ENCODE results near the gene COBL.

Gene COBL

DNA sequence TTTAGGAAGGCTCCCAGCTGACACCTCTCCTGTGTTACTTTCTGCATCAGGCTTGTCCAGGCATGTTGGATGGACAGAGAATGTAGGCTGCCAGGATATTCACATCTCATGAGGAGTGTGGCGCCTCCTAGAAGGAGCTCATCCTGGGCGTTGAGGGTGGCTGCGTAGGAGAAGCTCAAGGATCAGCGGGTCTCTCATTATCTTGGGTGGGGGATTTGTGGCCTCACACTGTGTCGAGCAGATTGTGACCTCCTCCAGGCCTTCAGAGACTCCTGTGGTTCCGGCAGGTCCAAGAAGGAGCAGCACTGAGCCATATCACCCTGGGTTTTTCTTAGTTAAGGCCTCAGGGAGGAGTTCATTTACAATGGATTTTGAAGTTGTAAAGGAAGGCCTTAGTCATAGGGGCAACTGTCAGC, 8.7 kb upstream of the COBL start:
- DNase-seq, result no peak

GRCh38 chr7:51324206-51324898, 7.7 kb upstream of the COBL start:
- no peak for DNase-seq

- DNase-seq, result peak; percentile 49
Observed at GRCh38 chr7:51321961-51322515, 5.4 kb upstream of the COBL start.

GRCh38 chr7:51318886-51319579, 2.4 kb upstream of the COBL start:
- peak; percentile 53 for DNase-seq

DNA sequence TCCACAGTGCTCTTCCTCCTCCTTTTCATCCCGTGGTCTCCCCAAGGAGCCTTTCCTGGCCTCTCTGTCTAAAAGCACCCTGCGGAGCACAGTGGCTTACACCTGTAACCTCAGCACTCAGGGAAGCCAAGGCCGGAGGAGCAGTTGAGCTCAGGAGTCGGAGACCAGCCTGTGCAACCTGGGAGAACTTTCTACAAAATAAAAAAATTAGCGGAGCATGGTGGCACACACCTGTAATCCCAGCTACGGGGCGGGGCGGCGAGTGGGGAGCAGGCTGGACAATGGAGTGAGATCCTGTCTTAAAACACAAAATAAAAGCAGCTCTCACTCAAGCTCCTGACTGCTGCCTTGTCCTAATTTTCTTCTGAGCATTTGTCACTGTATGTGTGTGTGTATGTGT, 1.4 kb upstream of the COBL start:
- DNase-seq, result no peak

GRCh38 chr7:51317582-51317910, 937 bp upstream of the COBL start:
- no peak for DNase-seq

DNA sequence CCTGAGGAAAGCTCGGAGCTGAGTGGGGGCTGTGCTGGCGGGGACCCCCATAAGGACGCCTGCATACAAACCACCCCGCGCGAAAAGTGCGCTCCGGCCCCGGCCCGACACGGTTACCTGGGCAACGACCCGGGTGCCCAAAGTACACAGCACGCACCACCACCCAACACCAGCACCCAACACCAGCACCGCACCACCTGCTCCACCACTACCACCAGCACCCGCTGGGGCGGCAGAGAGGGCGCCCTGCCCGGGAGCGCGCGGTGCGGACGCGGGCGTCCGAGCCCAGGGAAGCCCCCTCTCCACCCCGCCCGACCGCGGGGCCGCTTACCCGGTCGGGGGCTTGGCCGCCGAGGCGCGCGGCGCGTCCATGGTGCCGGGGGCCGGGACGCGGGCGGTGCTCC, 345 bp downstream of the COBL start:
- DNase-seq, result peak; percentile 59

DNA sequence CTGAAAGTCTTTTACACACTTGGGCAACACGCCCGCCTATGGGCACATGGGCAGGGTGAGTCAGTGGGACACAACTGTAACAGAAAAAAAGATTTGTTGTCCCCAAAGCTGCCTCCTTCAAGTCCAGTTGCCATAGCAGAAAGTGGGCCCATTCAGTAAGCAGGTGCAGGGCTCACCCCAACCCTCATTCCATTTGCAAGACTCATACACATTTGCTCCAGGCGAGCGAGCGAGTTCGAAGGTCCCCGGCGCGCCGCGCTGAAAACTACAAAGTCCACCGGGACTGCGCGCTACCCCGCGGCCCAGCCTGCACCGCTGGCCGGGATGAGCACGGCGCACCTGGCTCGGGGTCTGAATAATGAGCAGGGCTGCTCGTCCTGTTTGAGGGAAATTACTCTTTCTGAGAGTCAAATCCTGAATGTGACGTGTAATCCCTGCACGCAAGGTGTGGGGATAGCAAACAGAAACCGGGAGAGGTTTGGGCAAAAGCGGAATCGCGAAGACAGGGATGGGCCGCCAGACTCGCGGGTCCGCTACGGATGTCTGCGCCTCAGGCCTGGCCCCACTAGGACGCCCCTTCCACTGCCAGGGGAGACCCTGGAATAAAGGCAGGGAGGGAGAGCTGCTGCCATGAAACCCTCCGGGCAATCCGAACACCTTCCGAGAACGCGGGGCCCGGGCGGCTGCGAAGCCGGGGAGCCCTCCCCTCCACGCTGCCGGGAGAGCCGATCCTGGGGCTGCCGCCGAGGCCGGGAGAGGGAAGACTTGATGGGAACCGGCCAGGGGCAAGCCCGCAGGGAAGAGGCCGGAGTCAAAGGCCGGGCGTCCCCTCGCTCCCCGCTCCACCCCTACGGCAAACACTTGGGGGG, 982 bp downstream of the COBL start:
- DNase-seq, result no peak

GRCh38 chr7:51314726-51315125, 1.9 kb downstream of the COBL start:
- DNase-seq, result no peak

GRCh38 chr7:51313738-51314425, 2.7 kb downstream of the COBL start:
- DNase-seq, result no peak

GRCh38 chr7:51312951-51313737, 3.5 kb downstream of the COBL start:
- DNase-seq, result no peak

DNA sequence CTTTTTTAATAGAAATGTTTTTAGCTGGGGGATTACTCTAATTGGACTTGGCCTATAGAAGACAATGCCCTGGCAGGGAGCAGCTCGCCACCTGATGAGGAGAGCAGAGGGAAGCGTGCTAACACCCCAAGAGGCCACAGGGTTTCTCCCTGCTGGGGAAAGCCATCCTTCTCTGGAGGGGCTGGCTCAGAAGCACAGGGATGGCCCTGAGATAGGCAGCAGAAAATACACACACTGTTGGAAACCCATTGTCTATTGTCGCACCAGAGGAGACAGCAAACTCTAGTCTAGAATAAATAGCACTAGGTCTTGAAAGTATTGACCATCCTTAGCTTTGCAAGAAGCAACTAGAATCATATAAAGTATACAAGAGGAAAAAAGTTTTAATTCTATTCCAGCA, 5.4 kb downstream of the COBL start:
- DNase-seq, result no peak

DNA sequence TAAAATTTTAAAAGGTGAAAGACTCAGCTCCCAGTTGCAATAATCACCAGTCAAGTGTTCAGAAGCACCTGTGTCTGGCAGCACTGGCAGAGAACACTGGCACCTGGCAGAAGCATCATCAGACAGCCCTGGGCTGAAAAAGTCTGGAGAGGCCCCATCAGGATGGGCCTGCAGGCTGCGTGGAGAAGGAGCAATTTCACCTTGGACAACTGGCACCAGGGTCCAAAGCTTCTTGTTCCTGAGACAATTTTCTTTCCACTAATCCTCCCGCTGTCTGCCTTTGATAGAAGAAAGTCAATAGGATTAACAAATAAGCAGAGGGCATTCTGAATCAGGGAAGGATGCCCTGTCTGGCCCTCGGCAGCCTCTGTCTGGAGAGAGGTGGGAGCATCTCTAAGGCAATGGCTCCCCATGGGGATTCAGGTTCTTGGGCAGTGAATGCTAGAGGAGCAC, 6.5 kb downstream of the COBL start:
- DNase-seq, result peak; percentile 29

GRCh38 chr7:51309361-51310130, 7.1 kb downstream of the COBL start:
- no peak for DNase-seq

DNA sequence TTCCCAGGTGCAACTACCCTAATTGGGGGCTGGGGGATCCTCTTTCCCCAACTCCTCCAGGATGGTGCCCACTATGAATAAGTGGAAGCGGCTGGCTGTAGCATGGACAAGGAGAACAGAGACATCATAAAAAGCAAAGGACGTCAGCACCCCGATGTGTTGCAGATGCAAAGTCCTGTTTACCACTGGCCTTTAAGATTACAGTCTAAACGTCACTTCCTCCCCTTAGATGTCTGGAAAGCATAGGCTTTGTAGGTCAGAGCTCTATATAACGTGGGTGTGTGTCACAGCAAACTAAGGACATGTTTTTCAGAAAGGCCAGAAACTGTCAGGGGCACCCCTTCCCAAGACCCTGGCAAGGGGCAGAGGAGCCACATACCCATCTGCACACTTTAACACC, 7.9 kb downstream of the COBL start:
- no peak for DNase-seq

GRCh38 chr7:51308265-51308664, 8.3 kb downstream of the COBL start:
- DNase-seq, result no peak

DNA sequence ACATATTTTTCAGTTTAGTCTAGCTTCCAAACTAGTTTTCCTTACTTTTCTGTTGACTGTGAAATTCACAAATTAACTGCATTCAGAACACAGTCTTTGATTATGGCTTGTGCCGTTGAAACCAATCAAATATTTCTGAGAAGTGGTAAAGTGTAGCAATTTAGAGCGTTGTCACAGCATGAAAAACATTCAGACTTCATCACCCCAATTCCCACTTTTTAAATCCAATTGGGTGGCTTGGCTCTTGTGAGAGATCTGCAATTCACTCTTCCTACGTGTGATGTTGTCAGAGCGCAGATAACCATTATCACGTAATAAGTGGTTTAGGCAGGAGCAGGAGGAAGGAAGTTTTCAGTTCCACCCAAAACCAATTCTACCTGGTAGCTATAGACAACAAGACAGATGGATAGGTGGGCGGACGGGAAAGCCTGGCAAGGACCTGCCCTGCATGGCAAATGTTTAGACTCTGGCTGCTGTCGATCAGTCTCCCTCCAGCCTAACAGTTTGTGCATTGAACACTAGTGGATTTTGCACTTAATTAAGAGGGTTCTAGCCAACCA, 8.9 kb downstream of the COBL start:
- no peak for DNase-seq

- DNase-seq, result no peak
Observed at GRCh38 chr7:51306761-51307160, 9.8 kb downstream of the COBL start.

GRCh38 chr7:51304729-51305128, 11.9 kb downstream of the COBL start:
- no peak for DNase-seq

GRCh38 chr7:51303142-51303525, 13.5 kb downstream of the COBL start:
- DNase-seq, result no peak

DNA sequence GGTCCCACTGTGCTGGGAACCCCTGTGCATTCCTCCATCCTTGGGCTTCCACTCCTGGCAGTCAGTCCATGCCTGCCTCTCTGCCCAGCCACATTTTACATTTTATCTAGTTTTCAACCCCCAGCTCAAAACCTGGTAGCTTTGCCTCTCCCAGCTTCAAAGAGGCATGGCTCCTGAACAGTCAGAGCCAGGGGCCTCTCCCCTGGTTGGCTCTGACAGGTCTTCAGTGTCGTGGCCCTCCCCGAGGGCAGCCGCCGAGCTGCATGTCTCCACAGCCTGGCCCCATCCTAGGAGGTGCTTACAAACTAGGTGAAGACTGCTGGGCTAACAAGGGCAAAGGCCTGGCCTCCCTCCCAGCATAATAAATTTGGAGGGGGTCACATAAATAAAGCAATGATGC, 14.8 kb downstream of the COBL start:
- no peak for DNase-seq

All from NCI-H510A (cell line).